Activated naive CD4-positive, alpha-beta T cell treated with anti-CD3 and anti-CD28 coated beads, Interleukin-2, amount 50 U/mL, for 72 hours (primary cell): ENCODE data around the gene PLCD4. TPM values are rescaled to one million over a fixed set of nuclear protein-coding genes. Genes with fewer than 3 reads are reported as not detected.

Source experiments
- ATAC-seq, 2 donors: fragments of 150-1000 bp; cut with Tn5 transposase; 2 replicates each; pipeline ENCODE4 v1.10.0; 2021; ENCODE audit warnings: mild to moderate bottlenecking in 2 of 2, moderate library complexity in 2 of 2
- DNase-seq, 2 donors: peaks; one replicate each; pipeline ENCODE4 v3.0.0; 2021 to 2022; ENCODE audit warnings: low spot score in 2 of 2
- H3K27ac Mint-ChIP-seq, 2 donors: one replicate each; pipeline ENCODE4 v1.8.0; 2022; ENCODE audit warnings: mild to moderate bottlenecking in 2 of 2, mixed read lengths in 2 of 2
- H3K36me3 Mint-ChIP-seq, 2 donors: one replicate each; pipeline ENCODE4 v1.8.0; 2022; ENCODE audit warnings: mixed read lengths in 2 of 2
- H3K9me3 Mint-ChIP-seq, 2 donors: one replicate each; pipeline ENCODE4 v1.8.0; 2022; ENCODE audit warnings: mixed read lengths in 2 of 2
- total RNA-seq, 2 donors: library from RNA; stranded (reverse); gene quantifications; one replicate each; pipeline ENCODE4 v1.2.3, GENCODE V29; 2022

PLCD4 gene
- total RNA-seq, 2 donors from 2014 or later: 0.36 to 0.43 TPM

- DNase-seq: no peak
- no peaks in the 10 kb centered on the region for H3K9me3 Mint-ChIP-seq
- no peak for ATAC-seq
- H3K36me3 Mint-ChIP-seq: peaks cover 12 to 34% of the 10 kb centered on the region in 2 donors
- no peak overlapping the region for H3K27ac Mint-ChIP-seq
These were observed 23.5 kb upstream of the PLCD4 start for GRCh38 chr2:218583983-218584850.

DNA sequence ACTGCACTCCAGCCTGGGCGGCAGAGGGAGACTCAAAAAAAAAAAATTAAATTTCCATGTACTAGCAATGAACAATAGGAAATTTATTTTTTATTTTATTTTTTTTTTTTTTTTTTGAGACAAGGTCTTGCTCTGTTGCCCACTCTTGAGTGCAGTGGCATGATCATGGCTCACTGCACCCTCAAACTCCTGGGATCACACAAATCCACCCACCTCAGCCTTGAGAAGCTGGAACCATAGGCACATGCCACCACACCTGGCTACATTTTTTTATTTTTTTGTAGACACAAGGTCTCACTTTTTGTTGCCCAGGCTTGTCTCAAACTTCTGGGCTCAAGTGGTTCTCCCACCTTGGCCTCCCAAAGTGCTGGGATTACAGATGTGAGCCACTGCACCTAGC is 22.2 kb upstream of the PLCD4 start:
- H3K9me3 Mint-ChIP-seq: no peaks in the 10 kb centered on the region
- no peak overlapping the region for H3K27ac Mint-ChIP-seq
- peaks cover 12 to 31% of the 10 kb centered on the region in 2 donors for H3K36me3 Mint-ChIP-seq
- no peak for ATAC-seq
- no peak for DNase-seq

GRCh38 chr2:218605432-218605831 is 2.3 kb upstream of the PLCD4 start:
- ATAC-seq (no peak), DNase-seq (no peak)
- no peaks in the 10 kb centered on the region for H3K36me3 Mint-ChIP-seq
- H3K27ac Mint-ChIP-seq: no peak overlapping the region
- H3K9me3 Mint-ChIP-seq: no peaks in the 10 kb centered on the region

- H3K27ac Mint-ChIP-seq: peak overlapping the region in 1 of 2 donors; percentile 59
- DNase-seq (no peak), ATAC-seq (no peak)
- no peaks in the 10 kb centered on the region for H3K9me3 Mint-ChIP-seq
- no peaks in the 10 kb centered on the region for H3K36me3 Mint-ChIP-seq
These were observed 8.2 kb downstream of the PLCD4 start for GRCh38 chr2:218615868-218616315.

DNA sequence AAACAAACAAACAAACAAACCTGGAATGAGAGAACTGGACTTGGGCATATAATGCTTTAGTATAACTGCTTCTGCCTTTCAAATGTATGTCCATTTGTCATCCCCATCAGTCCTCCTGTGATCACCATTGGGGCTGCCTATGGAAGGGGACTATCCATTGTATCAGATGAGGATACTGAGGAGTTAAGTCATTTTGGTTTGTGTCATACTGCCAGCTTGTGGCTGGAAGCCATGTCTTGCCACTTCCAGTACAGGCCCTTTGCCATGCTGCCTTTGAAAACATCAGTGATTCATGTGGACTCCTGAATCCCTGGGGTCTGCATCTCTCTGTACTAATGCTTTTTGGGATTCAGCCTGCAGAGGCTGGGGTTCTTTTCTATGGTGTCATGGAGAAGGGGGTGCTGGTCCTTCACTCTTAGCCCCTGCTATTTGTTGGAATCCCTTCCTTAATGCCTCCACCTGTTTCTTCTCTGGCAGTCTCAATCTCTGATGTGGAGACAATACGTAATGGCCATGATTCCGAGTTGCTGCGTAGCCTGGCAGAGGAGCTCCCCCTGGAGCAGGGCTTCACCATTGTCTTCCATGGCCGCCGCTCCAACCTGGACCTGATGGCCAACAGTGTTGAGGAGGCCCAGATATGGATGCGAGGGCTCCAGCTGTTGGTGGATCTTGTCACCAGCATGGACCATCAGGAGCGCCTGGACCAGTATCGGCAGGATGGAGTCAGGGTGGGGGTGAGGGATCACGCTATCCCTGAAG is 10.6 kb downstream of the PLCD4 start:
- H3K36me3 Mint-ChIP-seq: no peaks in the 10 kb centered on the region
- DNase-seq (no peak), ATAC-seq (no peak)
- no peaks in the 10 kb centered on the region for H3K9me3 Mint-ChIP-seq
- peak overlapping the region in 1 of 2 donors; percentile 17 for H3K27ac Mint-ChIP-seq

- ATAC-seq: no peak
- Mint-ChIP-seq H3K9me3 (no peaks in the 10 kb centered on the region), H3K36me3 (no peaks in the 10 kb centered on the region), H3K27ac (no peak overlapping the region)
- DNase-seq: no peak
These were observed 13.3 kb downstream of the PLCD4 start for GRCh38 chr2:218621007-218621406.

DNA sequence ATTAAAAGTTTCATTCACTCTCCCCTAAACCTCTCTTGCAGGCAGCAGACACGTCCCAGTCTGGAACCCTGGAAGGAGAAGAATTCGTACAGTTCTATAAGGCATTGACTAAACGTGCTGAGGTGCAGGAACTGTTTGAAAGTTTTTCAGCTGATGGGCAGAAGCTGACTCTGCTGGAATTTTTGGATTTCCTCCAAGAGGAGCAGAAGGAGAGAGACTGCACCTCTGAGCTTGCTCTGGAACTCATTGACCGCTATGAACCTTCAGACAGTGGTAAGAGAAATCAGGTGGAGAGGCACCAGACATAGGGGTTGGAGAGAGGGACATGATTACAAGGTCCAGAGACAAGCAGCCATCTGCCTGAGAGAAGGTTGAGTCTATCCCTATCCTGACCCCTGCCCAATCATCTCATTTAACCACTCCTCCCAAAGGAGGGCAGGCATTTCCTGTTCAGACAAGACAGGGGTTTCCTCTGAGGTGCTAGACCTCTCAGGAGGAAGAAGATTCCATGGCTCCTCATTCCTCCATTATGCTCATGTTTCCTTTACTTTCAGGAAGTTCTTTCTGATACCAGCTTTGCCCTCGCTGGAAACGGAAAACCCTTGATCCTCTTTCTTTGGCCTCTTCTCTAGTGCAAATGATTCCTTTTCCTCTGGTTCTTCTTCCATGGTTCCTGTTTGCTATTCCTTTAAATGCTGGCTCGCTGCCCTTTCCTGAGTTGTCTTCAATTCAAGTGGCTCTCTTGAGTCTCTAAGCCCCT is 15.1 kb downstream of the PLCD4 start:
- Mint-ChIP-seq H3K9me3 (no peaks in the 10 kb centered on the region), H3K36me3 (no peaks in the 10 kb centered on the region), H3K27ac (no peak overlapping the region)
- ATAC-seq: no peak
- DNase-seq: no peak

- ATAC-seq: no peak
- DNase-seq: no peak
- Mint-ChIP-seq H3K36me3 (no peaks in the 10 kb centered on the region), H3K9me3 (no peaks in the 10 kb centered on the region), H3K27ac (no peak overlapping the region)
These were observed 15.6 kb downstream of the PLCD4 start for GRCh38 chr2:218623366-218623705.

DNA sequence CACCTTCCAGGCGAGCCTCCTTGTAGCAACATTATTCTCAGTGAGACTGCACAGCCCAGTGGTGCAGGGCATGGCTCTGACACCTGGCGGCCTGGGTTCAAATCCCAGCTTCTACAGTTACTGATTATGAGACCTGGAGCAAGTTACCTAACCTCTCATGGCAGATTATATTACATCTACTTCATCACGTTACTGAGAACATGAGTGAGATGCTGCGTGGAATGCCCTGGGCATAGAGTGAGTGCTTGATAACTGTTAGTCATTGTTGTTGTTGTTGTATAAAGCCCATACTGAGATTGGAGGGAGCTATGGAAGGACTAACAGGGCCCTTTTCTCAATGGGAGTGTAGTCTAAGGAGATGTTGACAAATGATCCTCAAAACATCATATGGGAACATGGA is 18.7 kb downstream of the PLCD4 start:
- Mint-ChIP-seq H3K36me3 (no peaks in the 10 kb centered on the region), H3K9me3 (no peaks in the 10 kb centered on the region), H3K27ac (no peak overlapping the region)
- ATAC-seq (no peak), DNase-seq (no peak)

GRCh38 chr2:218627939-218628338 is 20.2 kb downstream of the PLCD4 start:
- Mint-ChIP-seq H3K27ac (no peak overlapping the region), H3K36me3 (no peaks in the 10 kb centered on the region), H3K9me3 (no peaks in the 10 kb centered on the region)
- DNase-seq (no peak), ATAC-seq (peak in 1 of 2 donors; percentile 49)

GRCh38 chr2:218631837-218632236 is 24.1 kb downstream of the PLCD4 start:
- H3K27ac Mint-ChIP-seq: peak overlapping the region in 1 of 2 donors; percentile 13
- no peaks in the 10 kb centered on the region for H3K36me3 Mint-ChIP-seq
- ATAC-seq: no peak
- no peak for DNase-seq
- H3K9me3 Mint-ChIP-seq: no peaks in the 10 kb centered on the region

DNA sequence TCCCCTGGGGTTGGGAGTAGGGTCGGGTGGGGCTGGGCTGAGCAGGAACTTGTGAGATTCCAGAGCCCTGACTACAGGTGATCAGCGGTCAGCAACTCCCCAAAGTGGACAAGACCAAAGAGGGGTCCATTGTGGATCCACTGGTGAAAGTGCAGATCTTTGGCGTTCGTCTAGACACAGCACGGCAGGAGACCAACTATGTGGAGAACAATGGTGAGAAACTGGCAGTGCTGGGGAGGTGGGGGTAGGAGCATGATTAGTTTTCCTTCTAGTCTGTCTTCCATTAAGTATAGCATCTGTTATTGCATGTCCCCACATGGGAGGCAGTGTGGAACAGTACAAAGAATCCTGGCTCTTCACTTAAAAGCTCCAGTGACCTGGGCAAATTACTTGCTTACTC is 28.0 kb downstream of the PLCD4 start:
- ATAC-seq (no peak), DNase-seq (no peak)
- H3K36me3 Mint-ChIP-seq: no peaks in the 10 kb centered on the region
- no peaks in the 10 kb centered on the region for H3K9me3 Mint-ChIP-seq
- H3K27ac Mint-ChIP-seq: no peak overlapping the region

DNA sequence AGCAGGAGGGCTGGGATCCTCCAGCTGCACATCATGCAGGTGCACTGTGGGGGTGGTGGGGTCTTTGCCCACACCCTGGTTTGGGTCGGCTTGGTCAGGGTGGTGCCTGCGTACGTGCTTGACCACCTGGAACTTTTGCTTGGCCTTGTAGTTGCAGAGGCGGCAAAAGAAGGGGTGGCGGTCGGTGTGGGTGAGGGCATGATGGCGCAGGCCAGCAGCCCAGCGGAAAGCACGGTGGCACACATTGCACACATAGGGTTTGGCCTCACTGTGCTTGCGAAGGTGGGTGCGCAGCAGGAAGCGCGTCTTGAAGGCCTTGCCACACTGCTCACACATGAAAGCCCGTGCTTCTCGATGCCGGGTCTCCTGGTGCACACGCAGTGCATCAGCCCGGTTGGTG is 30.7 kb downstream of the PLCD4 start:
- no peak for DNase-seq
- Mint-ChIP-seq H3K27ac (peak overlapping the region in 1 of 2 donors; percentile 9), H3K36me3 (no peaks in the 10 kb centered on the region), H3K9me3 (no peaks in the 10 kb centered on the region)
- ATAC-seq: no peak

DNA sequence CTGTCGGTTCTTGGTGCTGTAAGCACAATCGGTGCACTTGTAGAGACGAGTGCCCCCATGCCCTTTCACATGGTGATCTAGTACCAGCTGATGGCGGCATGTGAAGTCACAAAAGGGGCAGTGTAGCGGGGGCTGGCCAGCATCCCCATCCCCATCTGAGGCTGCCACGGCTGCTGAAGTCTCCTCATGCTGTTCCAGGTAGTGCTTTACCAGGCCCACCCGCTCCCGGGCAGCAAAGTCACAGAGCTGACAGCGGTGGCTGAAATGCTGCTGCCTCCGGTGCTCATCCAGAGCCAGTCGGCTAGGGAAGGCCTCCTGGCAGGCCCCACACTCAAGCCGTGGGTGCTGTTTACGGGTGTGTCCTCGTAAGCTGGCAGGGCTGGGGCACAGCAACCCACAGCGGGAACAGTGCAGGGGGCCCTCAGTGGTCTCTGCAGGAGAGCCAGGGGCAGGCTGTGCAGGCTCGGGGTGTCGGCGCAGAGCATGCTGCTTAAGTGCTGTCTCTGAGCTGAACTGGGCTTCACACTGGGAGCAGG is 34.5 kb downstream of the PLCD4 start:
- ATAC-seq (no peak), DNase-seq (no peak)
- Mint-ChIP-seq H3K36me3 (peaks cover 7 to 10% of the 10 kb centered on the region in 2 donors), H3K27ac (peak overlapping the region in 1 of 2 donors; percentile 69), H3K9me3 (no peaks in the 10 kb centered on the region)

GRCh38 chr2:218642786-218643185 is 35.1 kb downstream of the PLCD4 start:
- no peak for ATAC-seq
- Mint-ChIP-seq H3K27ac (peak overlapping the region in 1 of 2 donors; percentile 69), H3K9me3 (no peaks in the 10 kb centered on the region), H3K36me3 (peaks cover 11% of the 10 kb centered on the region in 2 donors)
- DNase-seq: no peak

GRCh38 chr2:218643751-218644310 is 36.1 kb downstream of the PLCD4 start:
- H3K36me3 Mint-ChIP-seq: peaks cover 21 to 22% of the 10 kb centered on the region in 2 donors

More at GRCh38 chr2:218643751-218644310, 36.1 kb downstream of the PLCD4 start:
- Mint-ChIP-seq H3K27ac (peak overlapping the region in 1 of 2 donors; percentile 11), H3K9me3 (no peaks in the 10 kb centered on the region)
- DNase-seq (no peak), ATAC-seq (no peak)
